GM19099 (cell line): Measurements from ENCODE around the gene LY6G6C.

Experiments used
- POLR2A ChIP-seq: IDR thresholded peaks from 3 replicates; pipeline ENCODE4 v1.6.1; 2011; ENCODE audit warnings: low read depth; ENCODE audit not compliant: insufficient read length; ENCODE audit errors: extremely low read depth

LY6G6C gene

DNA sequence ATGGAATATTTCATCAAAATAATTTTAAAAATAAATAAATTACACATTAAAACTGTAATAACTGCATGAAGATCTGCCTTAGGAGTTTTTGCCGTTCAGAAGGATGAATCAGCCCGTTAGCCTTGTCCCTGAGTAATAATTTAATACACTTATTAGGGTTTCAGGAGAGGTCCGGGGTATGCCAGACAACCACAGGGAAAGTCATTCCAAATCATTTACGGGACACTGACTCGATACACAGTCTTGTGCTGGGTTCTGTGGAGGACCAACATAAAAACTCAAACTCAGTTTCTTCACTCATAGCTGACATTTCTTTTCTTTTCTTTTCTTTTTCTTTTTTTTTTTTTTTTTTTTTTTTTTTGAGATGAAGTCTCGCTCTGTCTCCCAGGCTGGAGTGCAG is 15.6 kb downstream of the LY6G6C start:
- no peak for TF ChIP-seq POLR2A

DNA sequence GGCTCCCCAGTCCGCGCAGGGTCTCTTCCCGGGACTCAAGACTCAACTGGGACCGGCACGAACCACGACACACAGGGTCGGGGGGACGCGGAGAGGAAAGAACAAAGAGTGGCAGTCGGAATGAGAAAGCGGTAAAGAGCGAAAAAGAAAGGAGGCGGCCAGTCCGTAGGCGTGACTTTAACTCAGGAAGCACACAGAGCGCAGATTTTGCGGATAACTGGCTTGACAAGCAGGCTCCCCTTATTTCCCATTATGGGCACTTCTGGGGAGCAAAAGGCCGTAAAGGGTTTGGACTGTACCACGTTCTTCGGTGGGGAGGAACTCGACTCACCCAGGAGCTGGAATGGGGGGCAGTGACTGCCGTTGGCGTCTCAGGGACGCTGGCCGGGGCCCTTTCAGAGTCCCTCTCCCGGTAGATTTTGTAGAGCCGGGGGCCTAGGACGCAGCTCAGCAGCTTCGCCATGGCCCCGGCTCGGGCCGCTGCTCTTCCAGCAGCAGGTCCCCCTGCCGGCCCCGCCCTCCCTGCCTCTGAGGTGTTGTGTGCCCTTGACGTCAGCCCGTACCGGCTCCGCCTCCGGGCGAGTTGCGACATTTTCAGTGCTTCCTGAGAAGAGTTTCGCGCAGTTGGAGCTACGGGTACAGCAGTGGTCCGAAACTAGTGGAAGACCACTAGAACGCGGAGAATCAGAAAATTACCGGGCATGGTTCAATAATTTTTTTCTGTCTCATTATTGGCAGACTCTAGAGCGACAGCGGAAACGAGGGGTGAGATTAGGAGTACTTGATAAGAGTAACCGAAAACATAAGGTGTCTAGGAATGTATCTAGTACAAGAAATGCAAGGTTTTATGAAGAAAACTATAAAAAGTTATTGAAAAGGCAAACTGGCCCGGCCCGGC is 18.5 kb downstream of the LY6G6C start, which contains the start of gene ABHD16A:
ABHD16A (minus strand) TSS at position 506 of the 898 bp plus-strand sequence; CDS start at position 463, 43 bp downstream.
- peak; percentile 90 for TF ChIP-seq POLR2A

DNA sequence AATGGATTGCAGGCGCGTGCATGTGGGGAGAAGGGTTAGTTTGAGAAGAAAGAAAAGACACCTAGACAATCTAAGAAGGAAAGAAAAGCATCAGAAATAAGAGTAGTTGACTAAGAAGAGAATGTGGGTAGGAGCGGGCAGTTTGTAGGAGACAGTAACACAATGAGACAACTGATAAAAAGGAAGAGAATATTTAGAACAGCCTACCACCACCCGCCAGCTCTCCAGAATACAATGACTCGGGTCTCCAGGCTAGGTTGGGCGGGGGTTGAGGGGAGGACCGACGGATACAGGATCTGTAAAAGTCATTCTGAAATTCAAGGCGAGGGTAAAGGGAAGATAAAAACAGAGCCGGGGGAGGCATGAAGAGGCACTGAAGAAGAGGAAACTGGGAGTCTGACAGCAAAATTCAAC is 19.1 kb downstream of the LY6G6C start:
- no peak for TF ChIP-seq POLR2A

DNA sequence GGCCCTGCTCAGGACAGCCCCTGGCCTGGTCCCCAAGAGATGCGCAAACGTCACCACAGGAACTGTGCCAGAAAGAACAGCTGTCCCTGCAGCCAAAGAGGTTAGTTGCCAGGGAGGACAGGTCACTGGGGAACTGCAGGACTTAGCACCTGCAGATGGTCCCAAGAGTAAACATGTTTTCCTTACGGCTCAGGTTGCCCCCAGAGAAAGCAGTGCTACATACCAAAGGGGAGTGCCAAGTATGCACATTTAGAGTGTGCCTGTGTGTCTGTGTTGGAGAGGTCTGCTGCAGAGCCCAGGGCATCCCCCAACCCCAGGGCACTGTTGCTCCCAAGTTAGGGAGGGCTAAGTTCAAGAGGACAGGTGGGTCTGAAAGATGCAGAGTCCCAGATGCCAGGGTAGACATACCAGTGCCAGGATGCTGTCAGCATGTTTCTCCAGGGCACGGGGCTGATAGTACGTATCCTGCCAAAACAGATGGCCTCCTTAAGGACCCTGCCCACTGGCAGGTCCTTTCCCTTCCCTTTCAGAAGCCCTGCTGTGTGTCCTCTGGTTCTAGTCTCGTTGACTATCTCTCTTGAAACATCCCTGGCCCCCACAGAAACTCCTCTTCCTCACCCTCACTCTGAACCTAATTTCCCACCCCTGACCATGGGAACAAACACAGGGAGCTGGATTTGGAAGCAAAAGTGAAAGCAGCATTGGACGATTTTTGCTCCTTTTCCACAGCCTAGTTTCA is 19.7 kb downstream of the LY6G6C start:
- TF ChIP-seq POLR2A, result no peak

DNA sequence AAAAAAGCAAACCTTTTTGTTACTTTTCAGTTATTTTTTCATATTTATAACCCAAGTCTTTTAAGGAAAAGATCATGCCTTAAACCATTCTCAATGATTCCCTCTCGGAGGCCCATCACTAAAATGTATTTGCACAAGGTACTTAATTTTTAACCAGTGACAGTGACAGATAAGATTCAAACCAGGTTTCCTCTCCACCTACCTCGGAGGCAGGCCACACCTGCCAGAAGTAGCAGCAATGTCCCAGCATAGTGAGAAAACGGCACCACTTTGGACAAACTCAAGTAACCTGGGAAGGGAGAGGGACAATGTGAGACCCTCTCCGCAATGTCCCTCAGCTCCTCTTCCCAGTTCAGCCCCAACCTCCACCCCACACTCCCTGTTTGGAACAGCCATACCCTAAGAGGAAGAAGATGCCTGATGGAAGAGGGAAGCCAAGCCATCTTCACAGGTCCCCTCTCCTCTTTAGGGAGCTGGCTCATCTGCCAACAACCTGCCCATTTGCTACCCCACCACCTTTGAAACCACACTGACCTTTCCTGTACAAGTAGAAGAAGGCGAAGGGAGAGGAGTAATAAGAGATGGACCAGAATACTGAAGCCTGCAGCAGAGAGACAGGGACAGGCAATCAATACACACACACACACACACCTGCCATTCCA is 20.7 kb downstream of the LY6G6C start:
- no peak for TF ChIP-seq POLR2A

DNA sequence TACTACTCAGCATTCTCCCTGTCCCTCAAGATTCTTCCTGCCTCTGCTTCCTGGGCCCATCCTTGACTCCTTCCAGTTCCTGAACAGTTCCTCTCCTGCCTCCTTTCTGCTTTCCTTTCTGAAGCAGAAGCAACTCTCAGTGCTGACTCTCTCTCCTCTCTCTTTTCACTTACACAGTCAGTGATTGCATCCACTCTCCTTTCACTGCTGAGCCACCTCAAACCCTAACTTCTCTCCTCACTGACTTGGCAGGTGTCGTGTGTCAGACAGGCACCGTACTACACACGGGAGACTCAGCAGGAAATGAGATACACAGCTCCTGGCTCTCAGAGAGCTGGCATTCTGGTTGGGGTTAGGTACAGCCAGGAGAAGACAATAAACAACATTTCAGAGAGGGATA is 24.0 kb downstream of the LY6G6C start:
- no peak for TF ChIP-seq POLR2A

DNA sequence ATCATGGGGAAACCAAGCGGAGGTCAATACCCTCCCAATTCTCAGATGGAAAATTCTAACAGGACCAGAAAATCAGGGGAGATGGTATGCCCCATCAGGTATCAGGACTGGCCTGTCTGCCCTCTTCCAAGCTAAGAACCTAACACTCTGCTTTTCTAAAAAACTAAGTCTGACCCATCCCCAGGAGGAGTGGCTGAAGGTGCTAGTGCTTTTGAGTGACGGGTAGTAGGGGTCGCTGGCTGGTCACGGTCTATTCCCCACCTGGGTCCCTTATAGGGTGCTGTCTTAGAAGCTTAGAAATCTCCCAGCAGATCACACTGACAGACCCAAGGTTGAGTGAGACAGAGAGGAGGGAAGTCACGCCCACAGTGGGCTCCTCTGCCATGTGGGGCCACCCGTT is 28.0 kb downstream of the LY6G6C start:
- no peak for TF ChIP-seq POLR2A

DNA sequence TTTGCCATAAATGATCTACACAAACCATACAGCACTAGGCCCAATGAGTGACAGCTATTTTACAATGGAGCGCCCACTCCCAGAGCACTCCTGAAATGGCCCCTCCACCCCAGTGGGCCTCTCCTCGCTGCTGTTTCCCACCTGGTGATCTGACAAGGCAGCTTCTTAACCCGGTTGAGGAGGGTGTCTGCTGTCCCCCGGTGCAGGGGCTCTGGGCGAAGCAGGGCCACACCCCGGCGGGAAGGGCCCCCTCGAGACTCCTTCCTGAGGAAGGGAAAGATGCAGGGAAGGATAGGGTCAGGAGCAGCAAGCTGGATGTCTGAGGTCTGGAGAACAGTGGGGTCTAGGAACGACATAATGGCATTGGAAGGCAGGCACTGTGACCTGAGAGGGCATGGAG is 28.7 kb downstream of the LY6G6C start:
- no peak for TF ChIP-seq POLR2A

DNA sequence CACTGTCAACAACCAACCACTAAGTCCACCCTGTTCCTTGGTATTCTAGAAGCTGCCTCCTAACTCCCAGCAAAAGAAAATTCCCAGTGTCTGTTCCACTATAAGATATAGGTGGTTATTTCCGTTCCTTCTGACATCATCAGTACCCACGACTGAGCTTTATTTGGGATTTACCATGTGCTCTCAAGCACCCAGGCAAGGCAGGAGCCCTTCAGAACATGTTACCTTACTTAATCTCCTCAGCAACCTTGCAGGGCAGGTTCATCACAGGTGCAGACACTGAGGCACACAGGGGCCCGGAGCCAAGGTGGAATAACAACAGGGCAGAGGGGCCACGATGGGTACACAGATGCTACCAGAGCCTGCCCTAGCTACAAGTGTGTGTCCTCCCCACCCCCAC is 29.2 kb downstream of the LY6G6C start:
- no peak for TF ChIP-seq POLR2A

DNA sequence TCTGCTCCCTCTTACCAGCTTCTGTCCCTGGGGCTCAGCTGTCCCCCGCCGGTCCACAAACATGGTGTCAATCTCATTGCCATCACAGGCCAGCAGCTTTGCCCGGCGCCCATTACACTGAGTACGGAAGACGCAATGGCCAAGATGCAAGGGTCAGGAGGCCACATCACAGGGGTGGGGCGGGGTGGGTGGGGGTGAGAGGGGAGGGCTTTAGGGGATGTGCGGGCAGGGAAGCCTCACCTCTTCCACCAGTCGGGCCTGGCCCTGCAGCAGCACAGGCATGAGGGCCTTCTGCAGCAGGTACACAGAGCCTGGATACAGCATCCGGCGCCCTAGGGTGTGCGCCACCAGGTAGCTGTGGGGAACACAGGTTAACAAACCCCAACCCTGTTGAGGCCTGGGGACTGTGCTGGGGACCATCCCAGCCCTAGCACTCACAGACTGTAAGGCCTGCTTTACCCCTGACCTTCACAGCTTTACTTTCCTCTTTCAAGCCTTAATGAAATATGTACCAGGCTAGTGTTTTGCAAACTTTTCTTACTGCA is 29.9 kb downstream of the LY6G6C start:
- no peak for TF ChIP-seq POLR2A

DNA sequence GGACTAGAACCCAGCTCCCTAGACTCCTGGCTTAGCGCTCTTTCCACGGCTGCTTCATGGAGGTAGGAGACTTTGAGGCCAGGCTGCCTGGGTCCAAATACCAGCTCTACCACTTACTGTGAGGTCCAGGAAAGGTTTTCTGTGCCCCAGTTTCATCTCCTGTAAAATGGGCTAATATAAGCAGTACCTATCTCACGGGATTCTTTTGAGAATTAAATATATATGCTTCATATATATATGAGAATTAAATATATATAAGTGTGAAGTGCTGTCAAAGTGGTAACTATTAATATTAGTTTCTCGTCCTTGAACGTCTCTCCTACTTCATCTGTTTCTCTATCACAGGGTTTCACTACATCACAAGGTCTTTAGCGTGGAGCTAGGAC is 30.5 kb downstream of the LY6G6C start:
- TF ChIP-seq POLR2A, result no peak

DNA sequence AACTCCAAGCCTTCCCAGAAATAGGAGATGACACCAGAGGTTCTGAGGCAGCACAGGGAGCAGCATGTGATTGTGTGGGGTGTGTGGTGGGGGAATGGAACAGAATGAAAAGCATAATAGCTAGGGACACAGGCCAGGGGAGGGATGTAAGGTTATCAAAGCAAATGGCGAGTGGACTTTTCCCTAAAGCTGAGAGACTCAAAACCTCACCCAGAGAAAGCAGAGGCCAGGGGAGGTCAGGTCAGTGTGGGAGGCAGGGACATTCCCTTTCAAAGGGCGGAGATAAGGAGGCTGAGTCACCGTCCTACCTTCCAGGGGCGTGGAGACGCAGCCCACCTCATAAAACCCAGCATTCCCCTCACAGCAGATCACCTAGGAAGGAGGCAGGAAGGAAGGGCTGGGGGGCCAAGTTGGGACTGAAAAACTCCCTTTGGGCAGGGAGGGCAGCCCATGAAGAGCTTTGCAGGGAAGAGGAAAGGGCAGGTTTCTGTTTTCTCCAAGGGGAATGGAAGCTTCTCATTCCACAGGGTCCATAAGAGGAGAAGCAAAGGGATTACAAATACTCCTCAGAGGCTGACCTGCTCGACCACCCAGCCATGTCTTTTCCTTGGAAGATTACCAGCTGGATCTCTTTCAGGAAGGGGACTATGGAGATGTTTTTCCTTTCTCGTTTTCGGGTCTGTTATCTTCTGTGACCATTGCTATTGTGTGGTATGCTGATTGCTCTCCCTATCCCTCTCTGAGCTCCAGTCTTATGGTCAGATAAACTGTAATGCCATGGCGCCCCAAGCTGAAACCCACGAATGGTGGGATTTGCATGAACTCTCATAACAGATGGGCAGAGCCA is 31.1 kb downstream of the LY6G6C start:
- TF ChIP-seq POLR2A, result no peak

DNA sequence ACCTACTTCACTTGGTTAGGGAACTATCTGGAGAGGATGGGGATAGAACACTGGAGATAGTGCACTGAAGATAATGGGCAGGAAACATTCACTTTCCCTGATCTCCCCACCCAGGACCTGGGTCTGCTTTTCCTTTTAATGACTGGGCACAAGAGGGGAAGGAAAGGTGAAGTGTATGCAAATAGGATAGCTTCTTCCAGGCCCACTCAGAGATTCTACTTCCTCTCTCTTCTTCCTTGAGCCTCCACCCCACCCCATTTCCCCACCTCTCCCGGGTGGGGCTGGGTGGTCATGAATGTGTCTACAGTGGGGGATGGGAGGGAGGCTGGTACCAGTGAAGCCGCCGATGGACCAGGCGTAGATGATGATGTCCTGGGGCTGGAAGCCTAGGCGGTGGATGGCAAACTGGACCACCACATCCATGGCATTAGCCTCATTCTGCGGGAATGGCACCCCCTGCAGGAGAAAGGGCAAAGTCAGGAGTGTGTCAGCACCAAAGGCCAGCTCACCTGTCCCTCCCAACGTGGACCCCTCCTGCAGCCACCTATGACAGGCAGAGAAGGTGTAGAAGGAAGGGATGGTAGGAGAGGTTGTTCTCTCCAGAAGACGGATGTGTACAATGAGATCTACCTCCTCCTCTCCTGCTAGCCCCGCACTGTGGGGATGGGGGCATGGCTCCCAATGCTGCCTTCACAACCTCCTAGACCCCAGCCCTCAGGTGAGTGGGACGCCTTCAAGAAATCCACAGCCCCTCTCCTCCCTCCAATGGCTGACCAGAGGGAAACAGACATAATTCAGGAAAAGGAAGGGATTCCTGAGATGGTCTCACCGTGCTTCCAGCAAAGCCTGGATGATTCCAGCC is 32.1 kb downstream of the LY6G6C start:
- TF ChIP-seq POLR2A, result no peak
